H1 (cell line): ENCODE measurements around the gene AGGF1. TPM values are rescaled to one million over a fixed set of nuclear protein-coding genes. Genes with fewer than 3 reads are reported as not detected.

ENCODE experiments used
- POU5F1 ChIP-seq: IDR thresholded peaks from 2 replicates; pipeline ENCODE4 v1.6.1; 2011; ENCODE audit warnings: low read depth, mild to moderate bottlenecking, low read length, moderate library complexity
- SRF ChIP-seq: IDR thresholded peaks from 2 replicates; pipeline ENCODE4 v1.6.1; 2011; ENCODE audit warnings: mild to moderate bottlenecking, low read depth, low read length, moderate library complexity
- TAF7 ChIP-seq: optimal IDR thresholded peaks from 2 replicates; pipeline ENCODE3; 2011; ENCODE audit warnings: low read depth, mild to moderate bottlenecking, inconsistent platforms, low read length, moderate library complexity, borderline replicate concordance
- polyA plus RNA-seq, 7 experiments: library from polyadenylated mRNA; depleted of rRNA in 3 of 7; stranded (reverse) in 5 of 7; unstranded in 2 of 7; fragments of >200 nt in 5 of 7; fragments of 200-250 nt in 2 of 7; gene quantifications; 1 replicate in 5 of 7; 2 replicates in 1 of 7; 4 replicates in 1 of 7; pipeline versions ENCODE4 v1.2.1 to v1.2.3, GENCODE V29; 2011 to 2013; ENCODE audit warnings: missing spikeins in 2 of 7, mixed read lengths in 2 of 7
- total RNA-seq: library from RNA; stranded (reverse); fragmentation: NEBNext Ultra II Directional; extraction: Animal tissue kit (Norgen Biotek cat#: 25700); gene quantifications from 2 replicates; pipeline ENCODE4 v1.2.1, GENCODE V29; 2021

AGGF1 gene
- total and polyA plus RNA-seq, 2 of the 8 experiments (the other 6 are each of a cell fraction or from before 2014, with no cell fraction given): 7.3 to 19.0 TPM

- TF ChIP-seq SRF (no peak), TAF7 (no peak), POU5F1 (no peak)
Observed at GRCh38 chr5:77035950-77036349, 5.7 kb downstream of the AGGF1 start (continued).
